Hematopoietic multipotent progenitor cell treated with erythropoietin and hydrocortisone succinate and interleukin-3 and kit ligand, for 17 days (in vitro differentiated cells): Measurements from ENCODE around the gene PPT1.
"Not testable (repeated sequence)": the region's sequence is repeated elsewhere in the genome, so short reads cannot be mapped to it uniquely, and the experiment has no call there.

ENCODE experiments used
- DNase-seq: peaks from one replicate; pipeline ENCODE4 v3.0.0-alpha.2; 2015; ENCODE audit warnings: low spot score

Gene PPT1

GRCh38 chr1:40057310-40058030 is 39.6 kb downstream of the PPT1 start:
- DNase-seq, result no peak

GRCh38 chr1:40056519-40057309 is 40.3 kb downstream of the PPT1 start:
- DNase-seq, result no peak

- DNase-seq, result no peak
Measured at GRCh38 chr1:40053138-40053887, 43.7 kb downstream of the PPT1 start.

GRCh38 chr1:40050863-40051262 is 46.2 kb downstream of the PPT1 start:
- DNase-seq, result no peak

GRCh38 chr1:40049725-40050124 is 47.3 kb downstream of the PPT1 start:
- no peak for DNase-seq

- no peak for DNase-seq
Measured at GRCh38 chr1:40047769-40048168, 49.3 kb downstream of the PPT1 start.

- no peak for DNase-seq
Measured at GRCh38 chr1:40047276-40047675, 49.8 kb downstream of the PPT1 start.

- DNase-seq, result no peak
Measured at GRCh38 chr1:40045766-40046165, 51.3 kb downstream of the PPT1 start.

- DNase-seq, result no peak
Measured at GRCh38 chr1:40045182-40045581, 51.9 kb downstream of the PPT1 start.

- no peak for DNase-seq
Measured at GRCh38 chr1:40044110-40044509, 52.9 kb downstream of the PPT1 start.

GRCh38 chr1:40042341-40042740 is 54.7 kb downstream of the PPT1 start:
- DNase-seq, result no peak

- no peak for DNase-seq
Measured at GRCh38 chr1:40041466-40041838, 55.6 kb downstream of the PPT1 start.

GRCh38 chr1:40040511-40041465 is 56.3 kb downstream of the PPT1 start, which contains the start of gene CAP1:
Gene CAP1 (plus strand): TSS chr1:40040729. CDS start chr1:40059347, 18,618 bp downstream.
- peak; percentile 99 for DNase-seq

- peak; percentile 57 for DNase-seq
Measured at GRCh38 chr1:40039757-40040510, 57.1 kb downstream of the PPT1 start.

GRCh38 chr1:40039245-40039756 is 57.8 kb downstream of the PPT1 start:
- DNase-seq, result no peak

- DNase-seq, result no peak
Measured at GRCh38 chr1:40038697-40039096, 58.4 kb downstream of the PPT1 start.

- DNase-seq, result not testable (repeated sequence)
Measured at GRCh38 chr1:40037254-40037653, 59.8 kb downstream of the PPT1 start.

- peak; percentile 68 for DNase-seq
Measured at GRCh38 chr1:40036574-40036973, 60.5 kb downstream of the PPT1 start.

- DNase-seq, result no peak
Measured at GRCh38 chr1:40034869-40035268, 62.2 kb downstream of the PPT1 start.

GRCh38 chr1:40032240-40032891 is 64.7 kb downstream of the PPT1 start:
- peak; percentile 59 for DNase-seq
